Testis (tissue), 3 donors: ENCODE results near the gene TMEM39B. TPM values are rescaled to one million over a fixed set of nuclear protein-coding genes. Genes with fewer than 3 reads are reported as not detected.
A peak's percentile ranks its signal among the peaks of the same experiment; 100 is the strongest.
"Not testable (repeated sequence)": the region's sequence is repeated elsewhere in the genome, so short reads cannot be mapped to it uniquely, and the experiment has no call there.

Experiments used
- DNase-seq: peaks from one replicate; pipeline ENCODE4 v3.0.0-alpha.2; 2019
- H3K27ac ChIP-seq, 2 donors: fragments of 200-600 bp; sonication (generic); one replicate each; pipeline ENCODE4 v1.5.1; 2019
- H3K27me3 ChIP-seq: fragments of 200-600 bp; sonication (generic); one replicate; pipeline ENCODE4 v1.5.1; 2019
- H3K36me3 ChIP-seq: fragments of 200-600 bp; sonication (generic); one replicate; pipeline ENCODE4 v1.5.1; 2017; ENCODE audit warnings: low read depth; ENCODE audit errors: missing control alignments
- H3K4me1 ChIP-seq: fragments of 200-600 bp; sonication (generic); one replicate; pipeline ENCODE4 v1.5.1; 2019
- H3K4me3 ChIP-seq, 2 donors: fragments of 200-600 bp; sonication (generic); one replicate each; pipeline ENCODE4 v1.5.1; 2017 to 2019
- H3K9me3 ChIP-seq: fragments of 200-600 bp; sonication (generic); one replicate; pipeline ENCODE4 v1.5.1; 2017
- POLR2A ChIP-seq: fragments of 450-650 bp; IDR thresholded peaks from one replicate; pipeline ENCODE4 v1.6.1; 2017; ENCODE audit warnings: antibody characterized with exemption, mild to moderate bottlenecking, moderate library complexity
- WGBS, 2 donors: methylation state at CpG; one replicate each; pipeline ENCODE4 v1.1.5; 2018; 5-methylcytosine and 5-hydroxymethylcytosine counted together
- intact Hi-C: fragments of 100-400 bp; cut with DNase I; formaldehyde crosslinking; loops from one replicate; pipeline ENCODE4 v1.15.1; 2023; ENCODE audit warnings: low total_unique reads
- polyA plus RNA-seq: library from polyadenylated mRNA; stranded (reverse); fragments of 350-450 nt; fragmentation: Illumina TruSeq; extraction: RNeasy Lipid Tissue Mini Kit (QIAGEN cat#74804); gene quantifications from one replicate; pipeline ENCODE4 v1.2.3, GENCODE V29; 2014; ENCODE audit warnings: low read depth, low replicate concordance; ENCODE audit not compliant: insufficient read depth
- total RNA-seq, 2 donors: library from RNA; depleted of rRNA; stranded (reverse); fragments of >200 nt; gene quantifications; one replicate each; pipeline ENCODE4 v1.2.3, GENCODE V29; 2016
- TF ChIP-seq, protein P1 (sequence below), 3 experiments: fragments of 450-650 bp in 2 of 3; fragments of 200-600 bp in 1 of 3; sonication (generic) in 1 of 3; IDR thresholded peaks; one replicate each; pipeline ENCODE4 v1.5.1; 2016 to 2019; ENCODE audit warnings: antibody characterized with exemption in 3 of 3, mild to moderate bottlenecking in 2 of 3, moderate library complexity in 1 of 3

TMEM39B gene
- total and polyA plus RNA-seq, 3 donors from 2014 or later: 15.7 to 24.0 (median 16.9) TPM

DNA sequence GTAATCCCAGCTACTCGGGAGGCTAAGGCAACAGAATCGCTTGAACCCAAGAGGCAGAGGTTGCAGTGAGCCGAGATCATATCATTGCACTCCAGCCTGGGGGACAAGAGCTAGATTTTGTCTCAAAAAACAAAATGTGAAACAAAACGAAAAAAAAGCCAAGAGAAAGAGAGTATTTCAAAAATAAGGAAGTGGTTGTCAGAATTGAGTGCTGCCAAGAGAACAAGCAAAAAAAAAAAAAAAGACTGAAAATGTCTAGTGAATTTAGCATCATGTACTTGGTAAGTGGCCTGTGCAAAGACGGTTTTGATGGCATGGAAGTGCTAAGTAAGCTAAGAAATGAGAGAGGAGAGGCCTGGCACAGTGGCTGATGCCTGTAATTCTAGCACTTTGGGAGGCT lies 49.4 kb downstream of the TMEM39B start:
- H3K4me1 ChIP-seq: peaks cover 8% of the 10 kb centered on the region
- no peaks in the 10 kb centered on the region for H3K9me3 ChIP-seq
- no peak for DNase-seq

DNA sequence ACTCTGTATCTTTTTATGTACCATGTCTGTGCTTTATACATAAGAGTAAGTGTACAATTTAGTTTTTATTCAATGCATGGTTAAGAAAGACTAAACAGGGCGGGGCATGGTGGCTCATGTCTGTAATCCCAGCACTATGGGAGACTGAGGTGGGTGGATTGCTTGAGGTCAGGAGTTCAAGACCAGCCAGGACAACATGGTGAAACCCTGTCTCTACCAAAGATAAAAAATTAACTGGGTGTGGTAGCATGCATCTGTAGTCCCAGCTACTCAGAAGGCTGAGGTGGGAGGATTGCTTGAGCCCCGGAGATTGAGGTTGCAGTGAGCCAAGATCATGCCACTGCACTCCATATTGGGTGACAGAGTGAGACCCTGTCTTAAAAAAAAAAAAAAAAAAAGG lies 50.6 kb downstream of the TMEM39B start:
- DNase-seq, H3K4me3 ChIP-seq, H3K4me1 ChIP-seq, H3K9me3 ChIP-seq, H3K27me3 ChIP-seq, H3K36me3 ChIP-seq, intact Hi-C loops, H3K27ac ChIP-seq: not testable (repeated sequence)
- 78 to 79% methylated on average over 2 of the region's 2 CpGs for WGBS, 2 donors

More for the DNA sequence above, 49.4 kb downstream of the TMEM39B start:
- no peaks in the 10 kb centered on the region for H3K36me3 ChIP-seq
- H3K27me3 ChIP-seq: no peaks in the 10 kb centered on the region
- H3K27ac ChIP-seq: no peak overlapping the region
- 66 to 83% methylated on average over 5 of the region's 5 CpGs for WGBS, 2 donors
- intact Hi-C loops: no loop called here
- no peak overlapping the region for H3K4me3 ChIP-seq
- TF ChIP-seq, protein P1, sequence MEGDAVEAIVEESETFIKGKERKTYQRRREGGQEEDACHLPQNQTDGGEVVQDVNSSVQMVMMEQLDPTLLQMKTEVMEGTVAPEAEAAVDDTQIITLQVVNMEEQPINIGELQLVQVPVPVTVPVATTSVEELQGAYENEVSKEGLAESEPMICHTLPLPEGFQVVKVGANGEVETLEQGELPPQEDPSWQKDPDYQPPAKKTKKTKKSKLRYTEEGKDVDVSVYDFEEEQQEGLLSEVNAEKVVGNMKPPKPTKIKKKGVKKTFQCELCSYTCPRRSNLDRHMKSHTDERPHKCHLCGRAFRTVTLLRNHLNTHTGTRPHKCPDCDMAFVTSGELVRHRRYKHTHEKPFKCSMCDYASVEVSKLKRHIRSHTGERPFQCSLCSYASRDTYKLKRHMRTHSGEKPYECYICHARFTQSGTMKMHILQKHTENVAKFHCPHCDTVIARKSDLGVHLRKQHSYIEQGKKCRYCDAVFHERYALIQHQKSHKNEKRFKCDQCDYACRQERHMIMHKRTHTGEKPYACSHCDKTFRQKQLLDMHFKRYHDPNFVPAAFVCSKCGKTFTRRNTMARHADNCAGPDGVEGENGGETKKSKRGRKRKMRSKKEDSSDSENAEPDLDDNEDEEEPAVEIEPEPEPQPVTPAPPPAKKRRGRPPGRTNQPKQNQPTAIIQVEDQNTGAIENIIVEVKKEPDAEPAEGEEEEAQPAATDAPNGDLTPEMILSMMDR (IDR thresholded peaks at IDR 0.05): no peak
- no peak for TF ChIP-seq POLR2A

DNA sequence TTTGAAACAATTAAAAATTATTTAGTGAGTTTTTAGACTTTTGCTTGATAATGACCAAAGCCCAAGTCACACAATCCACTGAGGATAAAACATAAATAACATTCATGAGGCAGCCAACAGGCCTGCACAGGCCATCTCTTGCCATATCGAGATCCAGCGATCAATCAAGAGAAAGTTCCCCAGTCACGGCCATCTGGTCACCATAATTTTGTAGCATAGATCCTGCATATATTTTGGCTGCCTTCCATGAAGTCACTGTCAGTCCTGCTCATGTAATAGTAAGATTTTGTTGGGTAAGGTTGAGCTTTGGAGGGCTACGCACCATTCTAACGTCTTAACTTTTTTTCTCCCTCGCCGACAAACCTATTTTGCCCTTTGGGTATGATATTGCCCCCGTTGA lies 52.6 kb downstream of the TMEM39B start:
- H3K9me3 ChIP-seq: no peaks in the 10 kb centered on the region
- no peak overlapping the region for H3K27ac ChIP-seq
- WGBS, 2 donors: 88 to 91% methylated on average over 8 of the region's 8 CpGs
- DNase-seq: no peak
- no peak overlapping the region for H3K4me3 ChIP-seq
- intact Hi-C loops: no loop called here
- no peaks in the 10 kb centered on the region for H3K36me3 ChIP-seq
- TF ChIP-seq POLR2A: no peak
- TF ChIP-seq, protein P1 (IDR thresholded peaks at IDR 0.05): no peak
- H3K27me3 ChIP-seq: no peaks in the 10 kb centered on the region
- peaks cover 8% of the 10 kb centered on the region for H3K4me1 ChIP-seq

DNA sequence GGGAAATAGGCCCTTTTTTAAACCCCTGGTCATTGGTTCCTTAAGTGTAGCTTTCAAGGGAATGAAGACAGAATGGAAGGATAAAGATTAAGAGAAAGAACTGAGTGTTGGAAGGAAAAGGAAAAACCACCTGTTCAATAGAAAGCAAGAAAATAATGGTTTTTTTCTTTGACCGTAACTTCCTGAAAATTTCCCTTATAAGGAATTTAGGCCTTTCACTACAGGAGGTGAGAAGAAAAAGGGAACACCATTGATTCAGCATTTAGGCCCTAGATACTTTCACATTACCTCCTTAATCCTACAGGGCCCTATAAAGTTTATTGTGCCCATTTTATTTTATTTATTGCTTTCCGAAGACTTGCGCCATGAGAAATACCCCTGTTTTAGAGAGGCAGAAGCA lies 54.0 kb downstream of the TMEM39B start:
- Histone ChIP-seq H3K4me1 (no peaks in the 10 kb centered on the region), H3K27me3 (no peaks in the 10 kb centered on the region), H3K36me3 (no peaks in the 10 kb centered on the region), H3K4me3 (no peak overlapping the region), H3K9me3 (no peaks in the 10 kb centered on the region), H3K27ac (no peak overlapping the region)
- DNase-seq: no peak
- 96 to 97% methylated on average over 3 of the region's 3 CpGs for WGBS, 2 donors
- intact Hi-C loops: no loop called here
- TF ChIP-seq, protein P1 (IDR thresholded peaks at IDR 0.05): no peak

DNA sequence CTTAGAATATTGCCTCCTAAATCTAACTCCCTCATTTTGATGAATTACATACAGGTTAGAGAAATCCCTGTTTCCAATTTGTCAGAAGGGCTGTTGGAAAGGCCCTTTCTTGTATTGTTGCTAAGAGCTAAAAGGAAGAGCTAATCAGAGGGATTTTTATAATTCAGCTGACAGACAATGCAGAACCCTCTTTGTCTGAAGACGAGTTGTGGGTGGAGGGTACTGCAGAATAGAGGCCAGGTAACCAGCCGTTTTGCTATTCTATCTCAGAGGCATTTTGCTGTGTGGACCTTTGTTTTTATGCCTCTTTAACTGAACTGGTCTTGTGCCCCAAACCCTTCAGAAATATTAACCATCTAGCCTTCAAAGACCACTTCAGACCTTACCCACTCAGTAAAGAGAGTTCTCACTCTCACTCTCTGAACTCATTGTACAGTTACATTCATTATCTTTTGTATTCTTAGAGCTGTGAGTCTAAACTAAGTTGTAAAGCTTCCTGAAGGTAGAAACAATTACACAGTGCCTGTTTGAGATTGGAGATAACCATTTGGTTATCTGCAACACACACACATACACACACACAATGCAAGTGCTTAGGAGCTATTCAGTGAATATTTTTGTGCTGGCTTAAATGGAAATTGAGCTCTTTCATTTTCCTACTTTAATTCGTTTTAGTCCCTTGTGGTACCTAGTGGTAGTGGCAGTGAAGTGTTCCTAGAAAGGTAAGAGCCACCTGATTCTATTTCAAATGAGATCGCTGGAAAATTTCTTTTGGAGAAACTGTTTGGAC lies 54.9 kb downstream of the TMEM39B start:
- Histone ChIP-seq H3K27ac (no peak overlapping the region), H3K27me3 (no peaks in the 10 kb centered on the region), H3K4me3 (no peak overlapping the region), H3K4me1 (no peaks in the 10 kb centered on the region), H3K36me3 (no peaks in the 10 kb centered on the region), H3K9me3 (no peaks in the 10 kb centered on the region)
- 75 to 80% methylated on average over 4 of the region's 4 CpGs for WGBS, 2 donors
- DNase-seq: no peak
- TF ChIP-seq POLR2A: no peak
- TF ChIP-seq, protein P1 (IDR thresholded peaks at IDR 0.05): peak in 2 of 3 experiments; percentile 14 to 20
- intact Hi-C loops: no loop called here
